Panc1 (cell line): ENCODE data around the gene NLGN2. TPM values are rescaled to one million over a fixed set of nuclear protein-coding genes. Genes with fewer than 3 reads are reported as not detected.

Experiments
- ATAC-seq: fragments of 200-7000 bp; cut with Tn5 transposase; 2 replicates; pipeline ENCODE4 v1.9.1; 2020; ENCODE audit warnings: mild to moderate bottlenecking, moderate library complexity
- BruUV-seq: library from RNA; stranded (reverse); fragments of 400-500 nt; replicated peaks from 2 replicates; lab custom pipeline; 2021; lab: Mats Ljungman, UMichigan
- CTCF ChIA-PET: fragments of 300-600 bp; sonication (Branson Sonifier 250); formaldehyde crosslinking; loops from one replicate; lab custom pipeline; 2022; ENCODE audit warnings: antibody characterized with exemption; lab: Charles Lee
- POLR2A ChIA-PET: fragments of 300-600 bp; sonication (Branson Sonifier 250); formaldehyde crosslinking; loops from one replicate; lab custom pipeline; 2022; ENCODE audit warnings: antibody characterized with exemption; lab: Charles Lee
- DNase-seq: peaks from one replicate; pipeline ENCODE4 v3.0.0-alpha.2; 2010; ENCODE audit warnings: low read depth, low spot score
- H3K27ac ChIP-seq: 2 replicates; pipeline ENCODE4 v1.5.1; 2011; ENCODE audit warnings: mild to moderate bottlenecking, low read length, inconsistent platforms
- H3K27me3 ChIP-seq: fragments of 200-500 bp; sonication (Bioruptor generic); 2 replicates; pipeline ENCODE4 v1.6.0; 2014; ENCODE audit warnings: low read length, inconsistent platforms; ENCODE audit not compliant: control insufficient read depth, insufficient read depth
- H3K36me3 ChIP-seq: fragments of 200-500 bp; sonication (Bioruptor generic); 2 replicates; pipeline ENCODE4 v1.5.1; 2014; ENCODE audit warnings: inconsistent platforms, mild to moderate bottlenecking, low read length, moderate library complexity; ENCODE audit not compliant: control insufficient read depth, insufficient read depth
- H3K4me1 ChIP-seq: 2 replicates; pipeline ENCODE4 v1.5.1; 2011; ENCODE audit warnings: inconsistent platforms, mild to moderate bottlenecking, low read length, moderate library complexity; ENCODE audit not compliant: control insufficient read depth, insufficient read depth
- H3K4me3 ChIP-seq, 2 experiments: 2 replicates each; pipeline ENCODE4 v1.5.1; 2011 to 2012; ENCODE audit warnings: low read depth in 2 of 2, low read length in 2 of 2, mild to moderate bottlenecking in 2 of 2, inconsistent platforms in 1 of 2, moderate library complexity in 1 of 2
- H3K9me3 ChIP-seq: fragments of 200-500 bp; sonication (Bioruptor generic); 2 replicates; pipeline ENCODE4 v1.5.1; 2014; ENCODE audit warnings: low read depth, mild to moderate bottlenecking, inconsistent platforms, low read length, moderate library complexity; ENCODE audit not compliant: control insufficient read depth, insufficient read depth
- CTCF ChIP-seq: fragments of 450-650 bp; IDR thresholded peaks from 2 replicates; pipeline ENCODE4 v1.5.1; 2017; ENCODE audit warnings: mild to moderate bottlenecking
- POLR2AphosphoS5 ChIP-seq: IDR thresholded peaks from 2 replicates; pipeline ENCODE4 v1.6.1; 2012; ENCODE audit warnings: mild to moderate bottlenecking, low read depth, low read length, moderate library complexity
- REST ChIP-seq, 2 experiments: IDR thresholded peaks; 2 replicates each; pipeline ENCODE4 v1.6.1; 2011 to 2012; ENCODE audit warnings: low read depth in 2 of 2, control low read depth in 1 of 2, low read length in 1 of 2, mild to moderate bottlenecking in 1 of 2, moderate library complexity in 1 of 2; ENCODE audit not compliant: insufficient read depth in 1 of 2
- SIN3A ChIP-seq: IDR thresholded peaks from 2 replicates; pipeline ENCODE4 v1.6.1; 2012; ENCODE audit warnings: low read depth, mild to moderate bottlenecking, low read length, moderate library complexity, borderline replicate concordance; ENCODE audit not compliant: insufficient read depth
- TCF7L2 ChIP-seq: IDR thresholded peaks from 2 replicates; pipeline ENCODE4 v1.6.1; 2011; ENCODE audit warnings: mild to moderate bottlenecking, low read depth, low read length, inconsistent platforms
- in situ Hi-C: cut with HindIII; loops from 2 replicates; pipeline ENCODE4 v1.10.0; 2016; ENCODE audit warnings: low sequenced_read_pairs, low pct_unique_long_range_greater_than_20kb
- intact Hi-C: fragments of 100-400 bp; cut with micrococcal nuclease; formaldehyde crosslinking; loops from one replicate; pipeline ENCODE4 v1.10.0; 2022; ENCODE audit not compliant: unreplicated experiment
- total RNA-seq: library from RNA; stranded (reverse); gene quantifications from one replicate; pipeline ENCODE4 v1.2.1, GENCODE V29; 2021; ENCODE audit not compliant: unreplicated experiment

NLGN2 gene
- total RNA-seq, 1 experiment from 2014 or later = 33.6 TPM

DNA sequence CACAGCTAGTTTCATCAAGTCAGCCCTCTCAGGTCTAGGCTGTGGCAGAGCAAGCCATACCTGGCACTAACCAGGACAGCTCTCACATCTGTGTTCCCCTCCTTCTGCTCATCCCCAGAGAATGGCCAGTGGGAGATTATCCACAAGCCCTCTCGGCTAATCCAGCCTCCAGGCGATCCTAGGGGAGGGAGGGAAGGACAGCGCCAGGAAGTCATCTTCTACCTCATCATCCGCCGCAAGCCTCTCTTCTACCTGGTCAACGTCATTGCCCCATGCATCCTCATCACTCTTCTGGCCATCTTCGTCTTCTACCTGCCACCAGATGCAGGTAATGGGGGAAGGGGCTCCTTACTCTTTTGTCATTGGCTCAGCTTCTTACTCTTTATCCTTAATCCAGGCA lies 40.8 kb downstream of the NLGN2 start:
- ATAC-seq (no peak), DNase-seq (no peak)
- Histone ChIP-seq H3K4me3 (no peak overlapping the region), H3K27me3 (no peaks in the 10 kb centered on the region), H3K4me1 (peaks cover 6% of the 10 kb centered on the region; the same call in 1 of the 2 replicates), H3K27ac (no peak overlapping the region), H3K9me3 (no peaks in the 10 kb centered on the region), H3K36me3 (no peaks in the 10 kb centered on the region)
- intact Hi-C loops = no loop called here
- TF ChIP-seq CTCF (no peak), TCF7L2 (no peak)
- no TSS peak for BruUV-seq
- CTCF ChIA-PET = no interaction called here
- in situ Hi-C loops = no loop called here
- POLR2A ChIA-PET = no interaction called here

GRCh38 chr17:7459961-7460545 lies 52.4 kb downstream of the NLGN2 start:
- Histone ChIP-seq H3K36me3 (no peaks in the 10 kb centered on the region), H3K4me1 (no peaks in the 10 kb centered on the region), H3K9me3 (no peaks in the 10 kb centered on the region), H3K27me3 (no peaks in the 10 kb centered on the region), H3K4me3 (no peak overlapping the region), H3K27ac (no peak overlapping the region)
- no peak for TF ChIP-seq REST (IDR thresholded peaks at IDR 0.05; ENCODE audit: insufficient read depth in 1 of 2, low read depth in 2 of 2, low read length in 1 of 2)
- CTCF ChIA-PET = interaction anchor here (0.6 kb wide), 1 partner anchor 196 kb away, joined by 10 read pairs; no protein-coding TSS in a partner anchor
- in situ Hi-C loops = no loop called here
- BruUV-seq = TSS peak; percentile 59
- ATAC-seq (no peak), DNase-seq (no peak)
- POLR2A ChIA-PET = interaction anchor here (0.6 kb wide), 1 partner anchor 20 kb away, joined by 8 read pairs; the partner anchor contains the start of gene ZBTB4
- intact Hi-C loops = no loop called here

DNA sequence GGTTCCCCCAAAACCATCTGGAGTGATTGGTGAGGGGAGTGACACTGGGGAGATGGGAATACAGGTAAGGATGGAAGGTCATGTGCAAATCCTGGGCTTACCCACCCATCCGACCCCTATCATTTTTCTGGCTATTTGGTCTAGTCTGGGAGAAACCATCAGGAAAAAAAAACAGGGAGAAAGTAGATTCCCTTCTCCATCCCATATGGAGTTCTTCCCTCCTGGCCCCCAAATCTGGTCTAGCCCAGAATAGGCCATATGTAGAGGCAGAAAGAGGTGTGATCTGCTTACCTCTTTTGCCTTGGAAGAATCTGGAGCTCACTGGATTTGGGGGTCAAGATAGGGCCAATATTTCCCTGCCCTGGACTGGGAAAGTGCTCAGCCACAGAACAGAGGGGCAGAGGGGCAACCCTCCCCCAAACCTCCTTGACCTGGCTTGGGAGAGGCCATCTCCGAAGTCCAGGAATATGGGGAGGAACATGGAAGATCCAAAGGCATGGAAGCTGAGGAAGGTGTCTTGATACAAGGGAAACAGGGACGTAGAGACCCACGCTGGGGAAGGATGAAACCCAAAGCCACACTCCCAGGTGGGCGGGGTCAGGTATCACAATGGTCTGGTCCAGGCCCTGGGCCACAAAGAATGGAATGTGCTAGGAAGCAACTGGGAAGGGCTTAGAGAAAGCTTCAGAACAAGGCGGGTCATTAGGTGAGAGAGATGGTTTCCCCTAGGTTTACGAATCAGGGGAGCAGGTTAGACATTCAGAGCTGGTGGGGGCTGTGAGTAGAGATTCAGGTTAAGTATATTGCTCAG lies 53.4 kb downstream of the NLGN2 start:
- Histone ChIP-seq H3K4me1 (no peaks in the 10 kb centered on the region), H3K4me3 (no peak overlapping the region), H3K9me3 (no peaks in the 10 kb centered on the region), H3K27me3 (no peaks in the 10 kb centered on the region), H3K27ac (no peak overlapping the region), H3K36me3 (no peaks in the 10 kb centered on the region)
- ATAC-seq (no peak), DNase-seq (no peak)
- CTCF ChIA-PET = no interaction called here
- TF ChIP-seq POLR2AphosphoS5 (no peak), REST (IDR thresholded peaks at IDR 0.05; ENCODE audit: insufficient read depth in 1 of 2, low read depth in 2 of 2, low read length in 1 of 2) (no peak), SIN3A (no peak), CTCF (no peak), TCF7L2 (no peak)
- in situ Hi-C loops = no loop called here
- intact Hi-C loops = no loop called here
- BruUV-seq = no TSS peak
- POLR2A ChIA-PET = no interaction called here
